ENCODE results near the gene CACNA2D3.

The CACNA2D3 gene

DNA sequence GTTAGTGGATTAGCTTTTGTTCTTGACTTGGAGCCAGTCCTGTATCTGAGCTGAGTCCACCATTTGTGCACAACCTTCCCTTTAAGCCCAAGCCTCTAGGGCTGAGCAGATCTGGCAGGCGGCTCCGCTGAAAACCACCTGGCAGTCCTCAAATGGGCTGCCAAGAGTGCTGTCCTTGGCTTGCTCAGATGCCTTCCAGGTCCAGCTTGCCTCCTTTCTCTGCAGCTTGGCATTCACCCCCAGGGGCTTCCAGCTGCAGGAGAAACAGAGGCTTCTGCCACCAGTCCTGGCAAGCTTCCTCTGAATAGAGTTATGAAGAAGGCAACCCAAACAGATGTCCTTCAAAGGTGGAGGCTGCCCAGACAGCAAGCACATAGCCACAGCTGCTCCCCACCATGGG, 708.8 kb downstream of the CACNA2D3 start:
- DNase-seq: no peak

DNA sequence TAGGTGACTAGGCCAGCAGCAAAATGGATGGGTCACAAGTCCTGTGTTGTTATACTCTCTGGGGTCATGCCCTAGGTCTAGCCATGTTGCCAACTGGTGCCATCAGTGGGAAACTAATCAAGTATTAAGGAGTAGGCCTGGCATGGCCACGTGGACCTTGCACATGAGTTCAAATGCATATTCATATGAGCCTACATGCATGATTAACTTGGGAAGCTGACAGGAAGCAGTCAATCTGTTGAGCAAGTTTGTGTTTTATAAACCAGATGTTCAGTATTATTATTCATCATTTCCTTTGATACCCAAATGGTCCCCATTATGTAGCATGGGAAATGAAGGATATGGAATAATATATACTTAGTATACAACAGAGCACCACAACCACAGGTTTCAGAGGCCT, 710.5 kb downstream of the CACNA2D3 start:
- DNase-seq: no peak

DNA sequence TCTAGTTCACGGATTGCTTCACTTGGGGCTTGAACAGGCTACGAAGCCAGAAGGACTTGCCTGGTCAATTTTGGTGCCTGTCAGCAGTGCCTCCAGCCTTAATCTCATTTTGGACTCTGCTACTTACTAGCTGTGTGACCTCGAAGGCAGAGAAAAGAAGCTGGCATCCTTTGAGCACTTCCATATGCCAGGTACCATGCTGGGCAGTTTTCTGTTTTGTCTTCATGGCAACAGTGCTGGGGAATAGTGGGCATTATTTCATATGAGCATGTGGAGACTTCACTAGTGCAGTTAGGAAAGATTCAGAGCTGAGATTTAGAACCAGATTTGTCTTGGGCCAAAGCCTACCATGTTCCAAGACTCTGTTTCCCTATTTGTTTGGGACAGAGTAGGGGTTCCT, 713.3 kb downstream of the CACNA2D3 start:
- DNase-seq: no peak

DNA sequence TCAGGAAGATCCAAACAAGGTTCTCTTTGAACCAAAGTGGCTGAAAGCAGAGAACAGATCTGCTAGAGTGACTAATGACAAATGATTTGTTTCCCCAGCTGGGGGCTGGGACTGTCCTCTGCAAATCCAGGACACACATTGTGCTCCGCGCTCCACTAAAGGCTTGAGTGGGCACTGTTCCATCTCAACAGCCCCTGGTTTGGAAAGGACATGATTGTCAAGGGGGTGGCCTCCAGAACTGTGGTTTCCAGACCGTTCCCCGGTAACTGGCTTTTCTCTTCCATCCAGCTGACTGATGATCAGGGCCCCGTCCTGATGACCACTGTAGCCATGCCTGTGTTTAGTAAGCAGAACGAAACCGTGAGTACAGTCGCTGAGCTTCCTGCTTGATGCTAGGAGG, 714.5 kb downstream of the CACNA2D3 start:
- DNase-seq: no peak

DNA sequence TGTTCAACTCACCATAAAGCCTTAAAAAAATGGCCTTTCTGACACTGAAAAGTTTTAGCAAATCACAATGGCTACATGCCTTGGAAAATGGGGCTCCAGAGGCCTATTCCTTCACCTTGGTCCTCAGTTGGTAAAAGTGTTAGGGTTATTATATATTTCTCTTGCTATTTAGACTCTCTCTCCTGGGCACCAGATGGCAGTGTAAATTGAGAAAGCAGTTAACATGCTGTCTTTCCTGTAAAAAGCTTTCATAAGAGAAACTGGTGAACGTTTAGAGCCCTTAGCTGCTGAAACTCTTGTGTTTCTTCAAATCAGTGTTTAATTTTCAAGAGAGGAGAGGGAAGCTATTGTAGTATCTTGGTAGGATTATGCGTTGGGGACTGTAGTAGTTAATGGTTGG, 715.6 kb downstream of the CACNA2D3 start:
- DNase-seq: no peak

DNA sequence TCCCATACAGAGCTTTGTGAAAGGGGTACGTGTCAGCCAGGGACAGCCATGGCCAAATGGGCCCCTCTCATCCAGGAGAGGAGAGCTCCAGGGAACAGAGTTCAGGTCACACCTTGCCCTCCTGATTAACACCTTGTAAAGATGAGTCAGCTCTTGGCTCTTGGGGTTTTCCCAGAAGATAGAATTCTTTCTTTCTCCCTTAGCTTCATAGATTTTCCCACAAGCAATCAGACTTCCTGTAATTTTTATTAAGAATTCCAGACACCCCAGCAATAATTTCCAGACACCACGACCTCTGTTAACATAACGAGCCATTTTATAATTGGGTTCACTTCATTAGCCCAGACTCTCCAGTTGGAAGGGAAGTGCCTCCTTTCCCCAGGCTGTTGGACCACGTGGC, 719.1 kb downstream of the CACNA2D3 start:
- no peak for DNase-seq

DNA sequence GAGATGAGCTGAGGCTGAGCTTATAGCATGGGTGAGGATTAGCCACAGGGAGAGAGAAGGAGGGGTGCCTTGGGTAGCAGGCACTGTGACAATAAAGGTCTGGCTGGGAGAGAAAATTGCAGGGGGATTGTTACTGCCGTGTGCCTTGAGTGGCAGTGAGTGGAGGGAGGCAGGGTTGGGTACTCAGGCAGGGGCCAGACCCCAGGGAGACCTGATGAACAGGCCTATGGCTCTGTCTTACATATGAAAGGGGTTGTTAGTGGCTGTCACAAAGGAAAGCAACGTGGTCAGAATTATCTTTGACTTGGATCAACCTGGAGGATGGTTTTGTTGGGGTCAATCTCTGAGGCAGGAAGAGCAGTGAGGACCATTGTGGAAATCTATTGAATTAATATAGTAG, 721.0 kb downstream of the CACNA2D3 start:
- no peak for DNase-seq

DNA sequence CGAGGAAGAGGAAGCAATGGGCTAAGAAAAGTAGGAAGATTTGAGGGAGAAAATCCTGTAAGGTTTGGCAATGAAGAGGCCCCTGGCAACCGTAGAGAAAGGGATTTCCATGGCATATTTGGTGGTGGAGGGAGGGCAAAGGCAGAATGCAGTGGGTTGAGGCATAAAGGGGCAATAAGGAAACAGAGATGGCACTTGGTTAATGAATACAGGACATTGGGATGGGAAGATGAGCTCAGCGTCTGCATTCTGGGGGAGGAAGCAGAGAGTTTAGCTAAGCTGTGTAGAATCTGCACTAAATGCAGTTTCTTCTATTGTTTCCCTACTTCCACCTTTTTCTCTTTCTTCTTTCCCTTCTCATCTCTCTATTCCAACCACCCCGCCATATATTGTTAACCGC, 721.9 kb downstream of the CACNA2D3 start:
- DNase-seq: no peak

DNA sequence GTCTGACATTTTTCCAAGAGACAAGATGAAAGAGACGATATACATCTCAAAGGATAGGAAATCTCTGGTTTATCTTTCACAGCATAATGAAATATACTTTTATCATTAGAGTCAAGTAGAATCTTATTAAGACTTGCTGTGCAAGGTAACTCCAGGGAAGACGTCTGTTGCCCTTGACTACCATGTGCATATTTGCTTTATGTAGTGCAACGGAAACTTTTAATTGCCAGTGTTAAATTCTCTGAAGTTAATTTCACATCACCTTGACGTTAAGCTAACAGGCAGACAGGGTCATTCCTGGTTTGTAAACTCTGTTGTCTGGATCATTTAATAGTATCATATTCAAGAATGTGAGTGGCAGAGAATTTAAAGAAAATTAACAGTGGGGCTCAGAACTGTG, 722.7 kb downstream of the CACNA2D3 start:
- DNase-seq: no peak

DNA sequence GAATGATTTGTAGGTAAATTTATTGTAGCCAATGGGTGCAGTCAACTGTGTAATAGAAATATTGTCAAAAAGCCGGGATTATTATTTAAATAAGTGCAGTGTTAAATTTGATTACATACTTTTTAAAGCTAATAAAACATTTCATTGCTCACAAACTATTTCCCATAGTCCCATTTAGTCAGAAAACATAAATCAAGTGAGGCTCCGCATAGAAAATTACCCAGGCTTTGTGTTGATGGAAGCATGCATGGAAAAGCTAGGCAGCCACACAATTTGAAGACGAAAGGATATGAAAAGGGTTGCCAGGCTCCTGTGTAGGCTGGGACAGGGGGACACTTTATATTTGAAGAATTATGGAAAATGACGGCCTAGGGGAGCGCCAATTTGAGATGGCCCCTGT, 723.2 kb downstream of the CACNA2D3 start:
- DNase-seq: no peak

DNA sequence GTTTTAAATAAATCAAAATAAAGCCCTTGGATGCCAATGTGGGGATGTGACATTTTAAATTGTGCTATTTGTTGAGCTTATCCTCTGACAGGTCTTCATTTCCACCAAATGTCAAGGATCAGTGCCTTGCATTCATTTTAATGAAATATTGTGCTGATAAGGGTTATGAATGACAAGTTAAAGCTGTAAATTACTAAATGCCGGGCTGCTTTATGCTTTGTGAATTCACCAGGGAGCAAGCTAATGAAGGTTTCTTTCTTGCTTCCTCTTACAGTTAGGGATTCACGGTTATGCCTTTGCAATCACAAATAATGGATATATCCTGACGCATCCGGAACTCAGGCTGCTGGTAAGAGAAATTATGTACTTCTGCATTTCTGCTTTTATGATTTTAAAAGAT, 723.8 kb downstream of the CACNA2D3 start:
- DNase-seq: no peak

DNA sequence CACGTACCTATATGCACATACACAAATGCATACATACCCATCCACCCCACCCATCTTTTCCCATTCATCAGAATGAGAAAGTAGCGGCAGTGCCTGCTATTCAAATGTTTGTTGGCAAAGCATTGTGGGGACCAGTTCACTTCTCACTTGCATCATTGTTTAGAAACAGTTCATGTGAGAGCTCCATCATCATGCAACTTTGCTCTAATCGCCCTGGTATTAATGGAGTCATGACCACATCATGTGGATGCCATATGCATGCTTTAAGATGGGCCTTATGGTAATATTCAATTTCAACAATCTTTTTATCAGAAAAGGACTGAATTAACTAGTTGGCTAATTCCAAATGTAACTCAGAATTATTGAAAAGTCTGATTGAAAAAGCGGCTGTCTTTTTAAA, 725.0 kb downstream of the CACNA2D3 start:
- DNase-seq: no peak

DNA sequence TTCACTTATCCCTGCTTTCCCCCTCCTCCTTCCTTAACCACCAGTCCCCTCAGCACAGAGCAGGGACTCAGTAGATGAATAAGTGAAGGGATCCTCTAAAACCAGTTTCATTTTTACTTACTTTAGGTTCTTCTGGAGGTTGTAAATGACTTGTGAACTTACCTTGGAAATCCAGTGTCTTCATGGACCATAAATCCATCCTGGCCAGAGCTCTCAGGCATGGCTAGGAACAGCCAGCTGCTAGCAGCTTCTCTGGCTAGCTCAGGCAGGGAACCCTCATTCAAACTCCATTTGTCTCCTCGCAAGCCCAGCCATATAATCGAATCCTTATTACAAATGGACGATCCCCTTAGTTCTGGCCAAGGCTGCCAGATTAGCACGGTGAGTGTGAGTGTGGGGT, 727.0 kb downstream of the CACNA2D3 start:
- no peak for DNase-seq

DNA sequence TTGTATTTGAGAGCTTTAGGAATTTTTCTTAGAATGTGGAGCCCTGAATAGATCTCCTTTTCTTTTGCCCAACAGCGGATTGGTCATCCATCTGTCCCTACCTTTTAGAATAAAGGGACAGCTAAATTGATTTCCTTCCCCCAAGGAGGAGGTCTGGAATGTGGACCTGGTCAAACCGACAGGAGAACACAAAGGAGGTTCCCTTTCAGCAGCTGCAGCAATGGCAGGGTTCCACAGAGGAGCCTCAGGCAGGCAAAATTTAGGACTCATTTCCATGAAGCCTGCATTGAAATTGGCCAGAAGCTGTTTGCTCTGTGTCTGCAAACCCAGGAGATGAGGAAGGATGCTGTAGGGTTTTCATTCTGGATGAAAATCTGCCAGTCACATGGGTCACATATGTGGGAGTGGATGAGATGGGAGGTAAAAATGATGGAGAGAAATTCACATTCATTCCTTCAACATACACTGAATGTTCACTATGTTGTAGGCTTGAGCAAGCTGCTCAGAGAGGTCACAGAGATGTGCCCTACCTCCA, 728.2 kb downstream of the CACNA2D3 start:
- DNase-seq: no peak

DNA sequence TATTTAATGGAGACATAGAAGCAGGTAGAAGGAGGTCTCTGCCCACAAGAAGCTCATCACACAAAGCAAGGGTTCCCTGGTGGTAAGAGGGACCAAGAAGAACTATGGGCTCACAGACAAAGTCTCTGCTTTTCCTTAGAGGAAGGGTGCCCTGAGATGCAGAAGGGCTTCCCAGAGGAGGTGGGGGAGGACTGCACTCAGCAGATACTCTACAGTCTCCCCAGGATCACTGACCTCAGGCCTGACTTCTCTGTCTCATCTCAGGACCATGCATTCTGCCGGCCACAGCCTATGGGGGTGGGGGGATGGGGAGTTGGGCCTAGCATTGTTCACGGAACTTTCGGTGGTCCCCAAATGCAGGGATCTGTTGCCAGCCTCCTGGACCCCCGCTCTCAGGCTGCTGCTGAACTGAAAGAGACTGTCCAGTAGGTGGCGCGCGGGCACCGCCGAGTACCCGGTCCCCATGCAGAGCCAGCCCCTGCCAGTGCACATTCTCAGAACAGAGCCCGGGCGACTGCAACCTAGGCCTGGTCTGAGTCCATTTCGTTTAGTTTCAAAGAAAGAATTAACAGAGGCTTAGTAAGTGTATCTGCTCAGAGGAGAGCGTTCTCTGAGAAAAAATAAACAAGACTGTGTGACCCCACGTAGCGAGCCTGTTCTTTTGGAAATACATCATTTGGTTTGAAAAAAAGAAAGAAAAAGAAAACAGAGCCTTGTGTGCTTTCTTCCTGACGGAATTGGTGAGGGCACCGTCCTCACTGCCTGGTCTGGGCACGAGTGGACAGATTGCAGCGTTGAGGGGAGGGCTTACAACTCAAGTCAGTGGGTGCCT, 731.4 kb downstream of the CACNA2D3 start:
- DNase-seq: no peak

DNA sequence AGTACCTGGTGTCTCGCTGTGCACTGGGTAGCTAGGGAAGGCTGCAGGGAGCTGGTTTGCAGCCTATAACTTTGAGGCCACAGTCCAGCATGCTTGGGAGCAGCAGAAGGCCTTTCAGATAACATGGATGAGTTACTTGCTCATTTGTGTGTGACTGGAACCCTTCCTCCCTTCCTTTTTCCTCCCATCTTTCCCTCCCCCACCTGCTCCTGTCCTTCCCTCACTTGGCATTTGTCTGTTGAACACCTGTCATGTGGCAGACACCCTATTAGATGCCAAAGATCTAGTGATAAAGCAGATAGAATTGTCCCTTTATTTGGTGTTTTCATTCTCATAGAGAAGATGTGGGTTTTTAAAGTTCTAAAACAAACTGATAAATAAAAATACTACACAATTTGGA, 733.9 kb downstream of the CACNA2D3 start:
- no peak for DNase-seq

DNA sequence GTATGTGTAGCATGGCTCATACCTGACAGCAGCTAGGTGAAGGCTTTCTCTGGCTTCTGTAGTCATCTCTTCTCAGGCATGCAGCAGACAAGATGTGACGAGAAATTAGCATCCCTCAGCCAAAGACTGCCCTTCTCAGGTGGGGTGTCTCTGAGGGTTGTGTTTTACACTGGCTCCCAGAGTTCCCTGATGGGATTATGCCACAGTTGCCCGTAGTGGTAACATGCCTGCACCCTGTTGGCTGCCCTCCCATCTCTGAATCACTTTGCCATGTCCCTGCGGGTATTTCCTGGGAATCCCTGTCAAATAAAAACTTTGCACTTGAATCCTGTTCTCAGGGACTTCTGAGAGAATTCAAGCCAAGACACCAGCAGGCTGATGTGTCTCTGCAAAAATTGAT, 735.0 kb downstream of the CACNA2D3 start:
- no peak for DNase-seq

DNA sequence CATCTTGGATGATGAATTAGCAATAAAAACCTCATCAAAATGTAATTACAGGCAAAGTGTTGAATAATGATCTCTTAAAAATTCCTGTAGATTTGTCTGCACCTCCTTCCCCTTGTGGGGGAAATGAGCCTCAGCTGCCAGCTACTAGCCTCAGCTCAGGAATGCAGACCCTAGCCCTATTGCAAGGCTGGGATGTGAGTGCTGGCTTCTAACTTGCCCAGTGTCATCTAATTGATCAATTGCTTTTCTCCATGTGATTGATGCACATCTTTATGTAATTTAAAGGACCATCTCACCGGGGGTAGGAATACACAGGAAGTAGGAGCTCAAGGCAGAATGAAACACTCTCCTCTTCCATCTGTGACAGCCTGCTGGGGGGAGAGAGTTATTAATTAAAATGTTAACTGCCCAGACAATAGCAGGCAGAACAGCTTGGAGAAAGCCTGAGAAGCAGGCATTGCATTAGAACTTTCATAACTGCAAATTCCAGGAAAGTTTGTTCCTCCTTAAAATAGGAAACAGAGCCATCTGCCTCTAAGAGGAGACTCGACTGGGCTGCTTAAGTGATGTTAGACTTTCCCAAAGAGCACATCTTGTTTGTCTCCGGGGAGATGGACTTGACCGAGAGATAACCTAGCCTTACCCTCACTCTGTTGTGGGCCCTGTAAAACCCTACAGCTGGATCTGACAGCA, 735.9 kb downstream of the CACNA2D3 start:
- no peak for DNase-seq

DNA sequence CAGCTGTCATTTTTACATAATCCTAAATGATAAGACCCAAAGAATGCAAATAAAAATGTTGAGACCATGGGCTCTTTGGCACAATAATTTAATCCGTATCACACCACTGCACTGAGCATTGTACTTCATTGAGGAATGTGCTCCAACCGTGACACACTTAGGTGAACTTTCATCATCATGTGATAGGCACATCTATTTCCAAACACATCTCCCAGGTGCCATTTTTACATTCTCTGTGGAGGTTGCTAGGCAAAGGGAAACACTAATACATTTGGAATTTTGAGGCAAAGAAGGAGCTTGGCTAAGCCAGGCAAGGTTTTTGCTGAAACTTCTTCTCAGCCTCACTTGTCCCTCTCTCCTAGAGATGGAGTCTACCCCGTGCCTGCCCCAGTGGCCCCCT, 736.8 kb downstream of the CACNA2D3 start:
- no peak for DNase-seq

DNA sequence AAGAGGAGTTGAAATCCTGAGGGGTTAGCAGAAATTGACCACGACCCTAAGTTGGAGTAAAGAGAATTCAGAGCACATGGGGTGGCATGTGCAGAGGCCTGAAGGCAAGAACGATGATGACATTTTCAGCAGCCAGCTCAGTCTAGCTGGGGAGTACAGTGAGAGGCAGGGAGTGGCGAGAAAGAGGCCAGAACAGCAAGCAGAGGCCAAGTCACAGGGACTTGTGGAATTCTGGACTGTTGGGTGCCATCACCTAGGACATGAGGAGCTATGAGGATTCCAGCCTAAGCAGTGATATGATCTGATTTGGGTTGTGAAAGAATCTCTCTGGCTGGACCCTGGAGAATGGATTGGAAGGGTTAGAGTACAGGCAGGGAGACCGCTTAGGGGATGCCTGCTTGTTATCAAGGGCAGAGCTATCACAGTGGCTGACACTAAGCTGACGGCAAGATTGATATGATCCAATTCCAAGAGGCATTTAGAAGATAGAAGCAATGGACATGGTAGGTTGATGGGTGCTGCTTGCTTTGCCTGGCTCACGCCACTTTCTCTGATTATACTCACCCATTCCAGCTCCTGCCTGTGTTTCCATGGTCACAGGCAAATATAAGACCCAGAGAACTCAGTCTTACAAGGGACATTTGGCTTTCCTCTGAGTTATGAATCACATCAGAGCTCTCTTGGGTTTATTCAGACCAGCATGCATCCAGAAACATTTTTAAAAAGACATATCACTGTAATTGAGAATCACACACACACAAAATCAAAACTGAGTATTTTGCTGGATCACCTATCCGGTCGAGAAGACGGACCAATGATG, 739.1 kb downstream of the CACNA2D3 start:
- no peak for DNase-seq

DNA sequence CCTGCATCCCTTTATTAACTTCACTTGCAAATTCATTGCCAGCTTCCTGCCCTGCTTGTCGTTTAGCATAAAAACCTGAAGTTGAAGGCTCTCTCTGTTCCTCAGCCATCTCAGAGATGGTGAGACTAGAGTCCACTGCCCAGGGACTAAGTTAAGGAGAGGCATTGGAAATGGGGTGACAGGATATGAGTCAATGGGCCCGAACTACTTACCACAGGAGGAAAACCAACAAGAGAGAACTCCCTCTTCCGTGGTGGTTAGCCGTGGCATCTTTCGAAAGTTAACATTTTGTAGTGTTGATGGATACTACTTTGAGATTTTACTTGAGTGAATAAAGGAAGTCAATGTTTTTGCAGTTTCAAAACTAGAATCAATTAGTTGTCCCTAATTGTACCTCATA, 740.2 kb downstream of the CACNA2D3 start:
- no peak for DNase-seq

DNA sequence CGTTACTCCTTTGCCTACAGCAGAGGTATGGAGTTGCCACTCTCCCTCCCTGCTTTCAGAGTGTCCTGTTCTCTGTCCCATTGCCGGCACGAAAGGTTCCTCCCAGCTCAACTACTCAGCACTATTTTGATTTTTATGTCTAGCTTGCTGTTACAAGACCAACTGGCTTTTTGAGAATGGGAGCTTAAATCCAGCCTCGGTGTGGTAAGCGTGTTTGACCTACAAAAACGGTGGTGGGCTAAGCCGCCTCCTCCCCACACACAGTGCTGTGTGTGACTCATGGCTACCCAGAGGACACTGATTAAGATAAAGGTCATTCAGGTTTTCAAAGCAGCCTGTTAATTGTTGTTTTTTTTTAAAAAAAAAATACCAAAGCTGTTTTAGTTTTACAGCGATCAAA, 741.0 kb downstream of the CACNA2D3 start:
- DNase-seq: no peak

DNA sequence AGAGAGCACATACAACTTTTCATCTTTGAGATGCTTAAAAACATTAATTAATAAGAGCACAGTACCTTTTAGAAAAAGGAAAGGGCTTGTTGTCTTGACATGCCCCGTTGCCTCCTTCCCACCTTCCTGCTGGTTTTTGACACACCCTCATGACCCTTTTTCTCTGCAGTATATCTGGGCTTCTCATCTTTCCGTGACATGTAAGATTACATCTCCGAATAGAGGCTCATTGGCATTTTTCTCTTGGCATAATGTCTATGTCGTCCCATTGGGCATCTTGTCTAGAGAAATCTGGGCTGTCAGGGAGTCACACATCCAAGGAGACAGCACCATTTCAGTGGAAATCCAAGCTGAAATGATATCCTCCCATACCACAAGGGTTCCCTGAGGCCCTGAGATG, 741.4 kb downstream of the CACNA2D3 start:
- DNase-seq: no peak

DNA sequence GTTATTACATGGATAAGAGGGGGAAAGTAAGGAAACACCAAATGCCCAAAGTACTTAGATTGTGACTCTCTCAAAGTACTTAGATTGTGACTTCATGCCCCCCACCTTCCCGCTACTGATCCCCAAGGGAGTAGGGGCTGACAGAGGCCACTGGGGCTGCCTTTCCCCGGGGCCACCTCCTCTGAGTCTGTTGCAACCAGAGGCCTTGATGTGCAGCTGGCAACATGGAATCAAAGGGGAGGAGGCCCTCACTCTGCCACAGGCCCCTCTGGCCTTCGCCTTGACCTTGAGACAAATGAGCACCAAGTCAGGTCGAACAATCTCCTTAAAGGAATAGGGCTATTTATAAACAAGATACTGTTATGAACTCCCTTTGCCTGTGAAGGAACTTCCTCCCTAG, 743.0 kb downstream of the CACNA2D3 start:
- DNase-seq: no peak
